GM19324 (cell line): ENCODE measurements around the gene PTCH2.
"Not testable (repeated sequence)": the region's sequence is repeated elsewhere in the genome, so short reads cannot be mapped to it uniquely, and the experiment has no call there.

Source experiments
- ATAC-seq: cut with Tn5 transposase; IDR thresholded peaks from one replicate; pipeline ENCODE4 v1.9.1; 2021; ENCODE audit warnings: mild to moderate bottlenecking, moderate library complexity; ENCODE audit not compliant: unreplicated experiment, low FRiP score

PTCH2 gene

GRCh38 chr1:44847845-44848244 is 4.8 kb upstream of the PTCH2 start:
- no peak for ATAC-seq

- ATAC-seq, result no peak
Measured at GRCh38 chr1:44846985-44847384, 3.9 kb upstream of the PTCH2 start.

- no peak for ATAC-seq
Measured at GRCh38 chr1:44842486-44842861, 579 bp downstream of the PTCH2 start.

- no peak for ATAC-seq
Measured at GRCh38 chr1:44839576-44839975, 3.5 kb downstream of the PTCH2 start.

- ATAC-seq, result not testable (repeated sequence)
Measured at GRCh38 chr1:44838294-44838693, 4.8 kb downstream of the PTCH2 start.

GRCh38 chr1:44835738-44836675 is 7.0 kb downstream of the PTCH2 start:
- ATAC-seq, result no peak

GRCh38 chr1:44834328-44834727 is 8.7 kb downstream of the PTCH2 start:
- ATAC-seq, result no peak

- no peak for ATAC-seq
Measured at GRCh38 chr1:44832056-44832705, 10.9 kb downstream of the PTCH2 start.

GRCh38 chr1:44831516-44831915 is 11.5 kb downstream of the PTCH2 start:
- ATAC-seq, result no peak

GRCh38 chr1:44830900-44831304 is 12.2 kb downstream of the PTCH2 start:
- ATAC-seq, result no peak

- ATAC-seq, result no peak
Measured at GRCh38 chr1:44829506-44830384, 13.3 kb downstream of the PTCH2 start.

- ATAC-seq, result no peak
Measured at GRCh38 chr1:44828841-44829440, 14.1 kb downstream of the PTCH2 start.

GRCh38 chr1:44828003-44828651 is 14.9 kb downstream of the PTCH2 start:
- ATAC-seq, result no peak

- no peak for ATAC-seq
Measured at GRCh38 chr1:44827197-44828002, 15.7 kb downstream of the PTCH2 start.

GRCh38 chr1:44826375-44827196 is 16.5 kb downstream of the PTCH2 start:
- ATAC-seq, result no peak

GRCh38 chr1:44824392-44824791 is 18.7 kb downstream of the PTCH2 start:
- ATAC-seq, result not testable (repeated sequence)

- no peak for ATAC-seq
Measured at GRCh38 chr1:44822981-44823451, 20.0 kb downstream of the PTCH2 start.

GRCh38 chr1:44822131-44822701 is 20.8 kb downstream of the PTCH2 start:
- no peak for ATAC-seq
